Stimulated activated CD4-positive, alpha-beta T cell treated with anti-CD3 and anti-CD28 coated beads, Interleukin-4, amount 100 ng/mL, for 24 hours (primary cell): Measurements from ENCODE around the gene ABAT.
"Not testable (repeated sequence)": the region's sequence is repeated elsewhere in the genome, so short reads cannot be mapped to it uniquely, and the experiment has no call there.

Source experiments
- DNase-seq: peaks from one replicate; pipeline ENCODE4 v3.0.0-alpha.2; 2020

ABAT gene

GRCh38 chr16:8682551-8683259 lies 8.3 kb downstream of the ABAT start:
- DNase-seq, result no peak

- DNase-seq, result no peak
Measured at GRCh38 chr16:8683640-8684039, 9.2 kb downstream of the ABAT start.

- DNase-seq, result no peak
Measured at GRCh38 chr16:8685617-8686016, 11.2 kb downstream of the ABAT start.

GRCh38 chr16:8686031-8686621 lies 11.7 kb downstream of the ABAT start:
- no peak for DNase-seq

GRCh38 chr16:8686879-8687278 lies 12.5 kb downstream of the ABAT start:
- DNase-seq, result no peak

GRCh38 chr16:8689686-8690085 lies 15.3 kb downstream of the ABAT start:
- DNase-seq, result no peak

- DNase-seq, result no peak
Measured at GRCh38 chr16:8691728-8692127, 17.3 kb downstream of the ABAT start.

- no peak for DNase-seq
Measured at GRCh38 chr16:8694795-8695728, 20.6 kb downstream of the ABAT start.

- DNase-seq, result no peak
Measured at GRCh38 chr16:8696880-8697279, 22.5 kb downstream of the ABAT start.

- no peak for DNase-seq
Measured at GRCh38 chr16:8697965-8698364, 23.5 kb downstream of the ABAT start.

GRCh38 chr16:8703693-8704092 lies 29.3 kb downstream of the ABAT start:
- DNase-seq, result no peak

- DNase-seq, result no peak
Measured at GRCh38 chr16:8704098-8704497, 29.7 kb downstream of the ABAT start.

- not testable (repeated sequence) for DNase-seq
Measured at GRCh38 chr16:8705100-8705822, 30.8 kb downstream of the ABAT start.

GRCh38 chr16:8708536-8708935 lies 34.1 kb downstream of the ABAT start:
- no peak for DNase-seq

GRCh38 chr16:8712589-8713361 lies 38.4 kb downstream of the ABAT start:
- DNase-seq, result no peak

- DNase-seq, result no peak
Measured at GRCh38 chr16:8713635-8714172, 39.3 kb downstream of the ABAT start.

GRCh38 chr16:8714174-8714573 lies 39.8 kb downstream of the ABAT start:
- DNase-seq, result no peak

GRCh38 chr16:8714807-8715206 lies 40.4 kb downstream of the ABAT start:
- no peak for DNase-seq

- DNase-seq, result no peak
Measured at GRCh38 chr16:8716052-8716451, 41.6 kb downstream of the ABAT start.

GRCh38 chr16:8716592-8716991 lies 42.2 kb downstream of the ABAT start:
- no peak for DNase-seq

GRCh38 chr16:8717469-8717868 lies 43.1 kb downstream of the ABAT start:
- DNase-seq, result no peak

- no peak for DNase-seq
Measured at GRCh38 chr16:8717892-8718415, 43.5 kb downstream of the ABAT start.
